Activated CD8-positive, alpha-beta T cell treated with anti-CD3 and anti-CD28 coated beads for 36 hours (primary cell): Measurements from ENCODE around the gene ATP8B2. TPM values are rescaled to one million over a fixed set of nuclear protein-coding genes. Genes with fewer than 3 reads are reported as not detected.

Source experiments
- ATAC-seq: fragments of 200-7000 bp; cut with Tn5 transposase; one replicate; pipeline ENCODE4 v1.10.0; 2021; ENCODE audit warnings: mild to moderate bottlenecking, moderate library complexity
- CTCF ChIA-PET: fragments of 350-600 bp; sonication (Branson Sonifier 250); formaldehyde crosslinking; loops from one replicate; lab custom pipeline; 2021; ENCODE audit warnings: antibody characterized with exemption; lab: Charles Lee
- POLR2A ChIA-PET: fragments of 350-600 bp; sonication (Branson Sonifier 250); formaldehyde crosslinking; loops from one replicate; lab custom pipeline; 2021; ENCODE audit warnings: antibody characterized with exemption; lab: Charles Lee
- DNase-seq: peaks from one replicate; pipeline ENCODE4 v3.0.0-alpha.2; 2020
- H3K27ac Mint-ChIP-seq: one replicate; pipeline ENCODE4 v1.8.0; 2021; ENCODE audit warnings: mild to moderate bottlenecking, mixed read lengths
- H3K27me3 Mint-ChIP-seq: one replicate; pipeline ENCODE4 v1.8.0; 2021; ENCODE audit warnings: mixed read lengths
- H3K36me3 Mint-ChIP-seq: one replicate; pipeline ENCODE4 v1.8.0; 2021; ENCODE audit warnings: low read depth, mixed read lengths
- H3K4me1 Mint-ChIP-seq: one replicate; pipeline ENCODE4 v1.8.0; 2021; ENCODE audit warnings: low read depth, mixed read lengths
- H3K4me3 Mint-ChIP-seq: one replicate; pipeline ENCODE4 v1.8.0; 2021; ENCODE audit warnings: mild to moderate bottlenecking, moderate library complexity, mixed read lengths
- H3K9me3 Mint-ChIP-seq: one replicate; pipeline ENCODE4 v1.8.0; 2021; ENCODE audit warnings: mixed read lengths
- CTCF ChIP-seq: fragments of 200-600 bp; IDR thresholded peaks from one replicate; pipeline ENCODE4 v1.8.0; 2022; ENCODE audit warnings: antibody characterized with exemption, mild to moderate bottlenecking
- intact Hi-C: fragments of 100-400 bp; cut with micrococcal nuclease; formaldehyde crosslinking; loops from one replicate; pipeline ENCODE4 v1.10.0; 2022
- total RNA-seq, 2 experiments: library from RNA; stranded (reverse); gene quantifications; one replicate each; pipeline ENCODE4 v1.2.3, GENCODE V29; 2021

Gene ATP8B2
- total RNA-seq, 2 experiments from 2014 or later: 52.2 to 54.7 TPM

GRCh38 chr1:154323493-154323892 is 1.8 kb upstream of the ATP8B2 start:
- H3K27ac Mint-ChIP-seq: no peak overlapping the region
- intact Hi-C loops: no loop called here
- CTCF ChIA-PET: interaction anchor here (0.9 to 7.7 kb wide), 8 partner anchors 12 to 156 kb away, joined by 3 to 214 read pairs (median 4); no protein-coding TSS in a partner anchor
- H3K4me3 Mint-ChIP-seq: no peak overlapping the region
- no peak for DNase-seq
- TF ChIP-seq CTCF: no peak
- peaks cover 28% of the 10 kb centered on the region for H3K4me1 Mint-ChIP-seq
- no peaks in the 10 kb centered on the region for H3K27me3 Mint-ChIP-seq
- no peaks in the 10 kb centered on the region for H3K9me3 Mint-ChIP-seq
- no peak for ATAC-seq
- POLR2A ChIA-PET: interaction anchor here (0.6 to 3.7 kb wide), 3 partner anchors 11 to 142 kb away, joined by 3 to 33 read pairs (median 3); no protein-coding TSS in a partner anchor
- H3K36me3 Mint-ChIP-seq: no peaks in the 10 kb centered on the region

- ATAC-seq: no peak
- TF ChIP-seq CTCF: no peak
- H3K4me1 Mint-ChIP-seq: peaks cover 32% of the 10 kb centered on the region
- H3K9me3 Mint-ChIP-seq: no peaks in the 10 kb centered on the region
- POLR2A ChIA-PET: interaction anchor here (1.5 to 3.7 kb wide), 2 partner anchors 10 to 47 kb away, joined by 3 to 33 read pairs; no protein-coding TSS in a partner anchor
- peak overlapping the region; percentile 95 for H3K27ac Mint-ChIP-seq
- intact Hi-C loops: no loop called here
- CTCF ChIA-PET: interaction anchor here (0.6 to 7.7 kb wide), 9 partner anchors 9 to 155 kb away, joined by 4 to 214 read pairs (median 4); no protein-coding TSS in a partner anchor
- DNase-seq: no peak
- no peaks in the 10 kb centered on the region for H3K27me3 Mint-ChIP-seq
- H3K36me3 Mint-ChIP-seq: peaks cover 3% of the 10 kb centered on the region
- H3K4me3 Mint-ChIP-seq: peak overlapping the region; percentile 91
These were observed 1.1 kb upstream of the ATP8B2 start for GRCh38 chr1:154324241-154324640.

GRCh38 chr1:154325583-154326545 is 539 bp downstream of the ATP8B2 start:
- DNase-seq: peak; percentile 66
- Mint-ChIP-seq H3K9me3 (no peaks in the 10 kb centered on the region), H3K36me3 (peaks cover 8% of the 10 kb centered on the region), H3K27me3 (no peaks in the 10 kb centered on the region), H3K4me1 (peaks cover 48% of the 10 kb centered on the region), H3K4me3 (peak overlapping the region; percentile 100), H3K27ac (peak overlapping the region; percentile 96)
- TF ChIP-seq CTCF: peak; percentile 57
- CTCF ChIA-PET: interaction anchor here (0.7 to 7.7 kb wide), 20 partner anchors 10 to 403 kb away, joined by 3 to 214 read pairs (median 4); partner anchors contain the start of gene HAX1
- ATAC-seq: peak; percentile 2
- POLR2A ChIA-PET: interaction anchor here (0.6 to 3.7 kb wide), 9 partner anchors 9 to 786 kb away, joined by 3 to 33 read pairs (median 3); no protein-coding TSS in a partner anchor
- intact Hi-C loops: loop anchor here (5.0 kb wide), 1 partner anchor 144 kb away; no protein-coding TSS in a partner anchor

DNA sequence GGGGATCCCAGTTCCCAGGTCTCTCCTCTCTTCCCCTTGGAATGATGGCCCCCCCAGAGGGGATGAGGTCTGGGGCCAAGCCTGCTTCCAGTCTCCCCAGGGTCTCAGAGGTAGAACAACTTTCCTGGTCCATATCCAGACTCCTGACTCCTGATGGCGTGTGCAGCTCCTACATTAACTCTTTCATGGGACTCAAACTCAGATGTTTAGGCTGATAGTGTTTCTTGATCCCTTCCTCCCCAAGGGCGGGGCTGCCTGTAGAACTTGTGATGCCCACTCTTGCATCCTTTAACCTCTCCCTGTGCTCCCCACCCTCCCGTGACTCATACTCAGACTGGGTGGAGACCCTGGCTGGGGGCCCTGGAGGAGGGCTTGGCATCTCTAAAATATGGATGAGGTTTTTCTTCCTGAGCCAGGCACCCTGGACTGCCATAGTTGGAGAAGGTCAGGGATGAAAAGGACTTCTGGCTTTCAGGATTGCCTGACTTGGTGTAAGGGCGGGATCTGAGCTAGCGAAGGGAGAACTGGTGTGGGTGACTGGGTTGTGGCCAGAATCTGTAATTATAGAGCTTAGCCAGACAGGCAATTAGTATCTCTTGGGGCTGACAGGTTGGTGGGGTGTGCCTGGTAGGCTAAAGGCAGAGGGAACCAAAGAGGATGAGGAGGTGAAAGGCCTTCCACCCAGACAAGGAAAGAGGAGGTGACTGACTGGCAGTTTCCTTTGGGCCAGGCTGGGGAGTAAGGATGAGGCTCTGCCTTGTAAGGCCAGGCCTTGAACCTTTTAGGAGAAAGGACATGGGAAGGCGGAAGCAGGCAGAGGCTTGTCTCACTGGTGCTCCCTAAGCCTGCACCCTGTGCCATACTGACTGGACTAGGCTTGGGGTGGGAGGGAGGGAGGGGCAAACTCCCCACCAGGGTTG is 1.5 kb downstream of the ATP8B2 start:
- Mint-ChIP-seq H3K4me3 (peak overlapping the region; percentile 100), H3K4me1 (peaks cover 52% of the 10 kb centered on the region), H3K27ac (peak overlapping the region; percentile 96), H3K36me3 (peaks cover 13% of the 10 kb centered on the region), H3K9me3 (no peaks in the 10 kb centered on the region), H3K27me3 (no peaks in the 10 kb centered on the region)
- ATAC-seq (no peak), DNase-seq (peak; percentile 49)
- no peak for TF ChIP-seq CTCF
- POLR2A ChIA-PET: interaction anchor here (0.6 to 4.0 kb wide), 9 partner anchors 8 to 787 kb away, joined by 3 to 33 read pairs (median 3); partner anchors contain the start of gene UBAP2L
- CTCF ChIA-PET: interaction anchor here (0.7 to 7.7 kb wide), 15 partner anchors 12 to 404 kb away, joined by 3 to 214 read pairs (median 4); partner anchors contain the start of gene HAX1
- intact Hi-C loops: loop anchor here (5.0 kb wide), 1 partner anchor 145 kb away; no protein-coding TSS in a partner anchor
